Stimulated activated CD8-positive, alpha-beta memory T cell treated with anti-CD3 and anti-CD28 coated beads, Interleukin-15, amount 100 ng/mL, for 48 hours (primary cell): ENCODE measurements around the gene WDR89.
"Not testable (repeated sequence)": the region's sequence is repeated elsewhere in the genome, so short reads cannot be mapped to it uniquely, and the experiment has no call there.

Experiments
- DNase-seq, 2 donors: peaks; one replicate each; pipeline ENCODE4 v3.0.0-alpha.2; 2020; ENCODE audit warnings: low read depth in 2 of 2

The WDR89 gene, protein sequence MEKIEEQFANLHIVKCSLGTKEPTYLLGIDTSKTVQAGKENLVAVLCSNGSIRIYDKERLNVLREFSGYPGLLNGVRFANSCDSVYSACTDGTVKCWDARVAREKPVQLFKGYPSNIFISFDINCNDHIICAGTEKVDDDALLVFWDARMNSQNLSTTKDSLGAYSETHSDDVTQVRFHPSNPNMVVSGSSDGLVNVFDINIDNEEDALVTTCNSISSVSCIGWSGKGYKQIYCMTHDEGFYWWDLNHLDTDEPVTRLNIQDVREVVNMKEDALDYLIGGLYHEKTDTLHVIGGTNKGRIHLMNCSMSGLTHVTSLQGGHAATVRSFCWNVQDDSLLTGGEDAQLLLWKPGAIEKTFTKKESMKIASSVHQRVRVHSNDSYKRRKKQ

DNA sequence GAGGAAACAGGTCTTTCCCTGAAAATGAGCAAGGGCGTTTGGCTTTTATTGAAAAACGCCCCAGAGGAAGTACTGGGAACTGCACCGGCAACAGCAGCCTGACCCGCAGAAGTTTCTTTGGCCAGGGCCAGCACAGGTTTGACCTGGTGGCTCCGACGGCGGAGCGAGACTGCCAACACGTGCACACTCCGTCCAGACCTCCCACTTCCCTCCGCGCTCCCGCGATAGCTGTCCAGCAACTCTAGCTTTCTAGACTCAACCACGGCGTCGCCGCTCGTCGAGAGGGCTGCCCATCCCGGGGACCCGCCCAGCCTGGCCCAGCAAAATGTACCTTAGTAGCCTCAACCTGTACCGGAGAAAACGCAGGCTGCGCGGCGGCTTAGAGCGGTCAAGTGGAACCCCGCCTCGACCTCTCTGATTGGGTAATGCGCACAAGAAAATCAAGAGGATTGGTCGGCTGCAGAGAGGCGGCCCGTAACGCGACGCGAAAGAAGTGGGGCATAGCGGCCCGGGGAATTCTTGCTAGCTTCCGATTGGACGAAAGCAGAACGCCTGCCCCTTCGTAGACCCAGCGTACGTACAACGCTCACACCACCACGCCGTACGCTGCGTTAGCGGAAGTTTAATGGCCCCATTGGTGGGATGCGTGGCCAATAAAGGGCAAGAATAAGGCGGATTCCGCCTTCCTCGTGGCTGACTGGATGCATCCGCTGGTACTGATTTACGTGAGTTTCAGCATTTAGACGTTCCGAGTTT lies at the start of gene WDR89:
WDR89 (minus strand) TSS at position 399 of the 756 bp plus-strand sequence. CDS start 41,929 bp downstream, outside the sequence.
- peak; percentile 93 to 96 for DNase-seq

DNA sequence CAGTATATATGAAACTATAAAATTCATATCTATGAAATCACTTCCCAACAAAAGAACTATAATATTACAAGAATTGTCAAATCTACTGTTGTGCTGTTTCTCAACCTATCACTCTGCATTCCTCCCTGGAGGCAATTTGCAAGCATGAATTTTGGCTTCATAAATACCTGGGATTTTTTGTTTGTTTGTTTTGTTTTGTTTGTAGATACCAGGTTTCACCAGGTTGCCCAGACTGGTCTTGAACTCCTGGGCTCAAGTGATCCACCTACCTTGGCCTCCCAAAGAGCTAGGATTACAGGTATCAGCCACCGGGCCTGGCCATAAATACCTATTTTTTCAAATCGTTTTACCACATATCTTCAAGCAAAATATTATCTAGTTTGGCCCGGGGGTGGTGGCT lies 47.5 kb upstream of the WDR89 start:
- no peak for DNase-seq

- DNase-seq, result no peak
Measured at GRCh38 chr14:63686926-63687325, 45.3 kb upstream of the WDR89 start.

GRCh38 chr14:63685401-63685800 lies 43.7 kb upstream of the WDR89 start:
- no peak for DNase-seq

DNA sequence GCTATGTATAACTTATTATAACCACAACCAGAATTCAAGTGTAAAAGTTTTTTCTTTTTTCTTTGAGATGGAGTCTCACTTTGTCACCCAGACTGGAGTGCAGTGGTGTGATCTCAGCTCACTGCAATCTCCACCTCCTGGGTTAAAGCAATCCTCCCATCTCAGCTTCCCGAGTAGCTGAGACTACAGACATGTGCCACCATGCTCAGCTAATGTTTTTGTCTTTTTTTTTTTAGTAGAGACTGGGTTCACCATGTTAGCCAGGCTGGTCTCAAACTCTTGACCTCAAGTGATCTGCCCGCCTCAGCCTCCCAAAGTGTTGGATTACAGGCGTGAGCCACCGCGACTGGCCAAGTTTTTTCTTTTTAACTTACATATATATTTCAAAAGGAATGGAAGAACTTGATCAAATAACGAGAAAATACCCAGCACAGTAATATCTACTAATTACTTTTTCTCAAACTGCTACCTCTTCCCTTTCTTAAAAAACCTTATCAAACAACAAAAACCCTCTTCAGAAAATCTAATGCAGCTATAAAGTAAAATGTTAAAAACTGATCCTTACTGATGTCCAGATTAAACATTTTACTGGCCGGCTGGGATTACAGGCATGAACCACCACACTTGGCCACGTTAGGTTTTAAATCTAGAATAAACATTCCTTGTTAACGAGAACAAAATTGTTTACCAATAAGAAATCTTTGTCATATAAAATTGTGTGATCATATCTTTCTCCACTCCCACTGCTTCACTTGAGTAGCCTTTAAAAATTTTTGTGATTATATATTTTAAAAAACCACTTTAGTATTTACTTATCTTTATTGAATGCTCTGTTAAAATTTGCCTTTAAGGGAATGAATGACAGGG lies 41.3 kb upstream of the WDR89 start:
- no peak for DNase-seq

- no peak for DNase-seq
Measured at GRCh38 chr14:63678536-63678935, 36.9 kb upstream of the WDR89 start.

GRCh38 chr14:63677891-63678379 lies 36.3 kb upstream of the WDR89 start:
- DNase-seq, result no peak

DNA sequence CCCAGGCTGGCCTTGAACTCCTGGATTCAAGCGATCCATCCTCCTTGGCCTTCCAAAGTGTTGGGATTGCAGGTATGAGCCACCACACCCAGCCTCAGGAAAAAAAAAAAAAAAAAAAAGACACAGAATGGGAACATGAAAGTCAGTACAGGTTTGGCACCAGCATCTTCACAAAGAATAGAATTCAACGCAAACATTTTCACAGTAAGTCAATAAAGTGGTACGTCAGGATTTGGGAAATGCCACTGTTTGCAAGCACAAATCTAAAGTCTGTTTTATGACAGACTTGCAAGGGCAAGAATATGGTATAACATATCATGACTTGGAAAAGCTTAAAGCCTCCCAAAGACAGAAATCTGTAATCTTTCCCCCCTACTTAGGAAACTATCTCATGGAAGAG lies 34.9 kb upstream of the WDR89 start:
- DNase-seq, result no peak

DNA sequence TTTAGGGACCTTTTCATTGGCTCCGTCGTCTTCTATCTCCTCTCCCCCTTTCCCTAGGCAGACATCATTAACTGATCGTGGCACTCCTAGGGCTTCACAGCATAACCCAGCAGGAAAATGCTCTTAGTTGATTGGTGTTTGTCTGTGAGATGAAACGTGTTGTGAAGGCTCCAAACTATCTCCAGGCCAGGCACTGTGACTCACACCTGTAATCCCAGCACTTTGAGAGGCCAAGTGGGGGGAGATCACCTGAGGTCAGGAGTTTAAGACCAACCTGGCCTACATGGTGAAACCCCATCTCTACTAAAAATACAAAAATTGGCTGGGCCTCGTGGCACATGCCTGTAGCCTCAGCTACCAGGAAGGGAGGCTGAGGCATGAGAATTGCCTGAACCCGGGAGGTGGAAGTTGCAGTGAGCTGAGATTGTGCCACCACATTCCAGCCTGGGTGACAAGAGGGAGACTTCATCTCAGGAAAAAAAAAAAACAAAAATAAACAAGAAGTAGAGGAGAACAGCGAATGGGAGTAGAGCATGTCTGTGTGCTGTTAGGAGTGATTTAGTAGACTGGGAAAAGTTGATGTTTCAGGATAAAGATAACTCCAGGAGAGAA lies 32.3 kb upstream of the WDR89 start:
- no peak for DNase-seq

GRCh38 chr14:63673255-63673654 lies 31.6 kb upstream of the WDR89 start:
- no peak for DNase-seq

- no peak for DNase-seq
Measured at GRCh38 chr14:63672417-63673180, 30.9 kb upstream of the WDR89 start.

- DNase-seq, result no peak
Measured at GRCh38 chr14:63671987-63672386, 30.3 kb upstream of the WDR89 start.

DNA sequence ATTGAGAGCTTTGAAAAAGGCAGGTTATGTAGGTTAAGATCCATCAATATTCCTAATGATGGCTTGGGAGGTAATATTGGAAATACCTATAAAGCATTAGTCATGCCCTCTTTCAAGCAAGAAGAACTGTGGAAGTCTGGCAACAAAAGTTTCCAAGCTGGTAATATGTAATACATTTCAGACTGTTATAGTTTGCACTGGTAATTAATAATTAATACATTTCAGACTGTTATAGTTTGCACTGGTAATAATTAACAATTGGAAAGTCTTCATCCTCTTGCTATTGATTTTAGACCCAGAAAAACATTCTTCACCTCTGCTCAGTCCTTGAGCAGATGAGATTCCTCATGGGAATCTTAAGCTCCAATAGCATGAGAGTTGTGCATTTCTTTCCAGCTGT lies 29.0 kb upstream of the WDR89 start:
- DNase-seq, result no peak

DNA sequence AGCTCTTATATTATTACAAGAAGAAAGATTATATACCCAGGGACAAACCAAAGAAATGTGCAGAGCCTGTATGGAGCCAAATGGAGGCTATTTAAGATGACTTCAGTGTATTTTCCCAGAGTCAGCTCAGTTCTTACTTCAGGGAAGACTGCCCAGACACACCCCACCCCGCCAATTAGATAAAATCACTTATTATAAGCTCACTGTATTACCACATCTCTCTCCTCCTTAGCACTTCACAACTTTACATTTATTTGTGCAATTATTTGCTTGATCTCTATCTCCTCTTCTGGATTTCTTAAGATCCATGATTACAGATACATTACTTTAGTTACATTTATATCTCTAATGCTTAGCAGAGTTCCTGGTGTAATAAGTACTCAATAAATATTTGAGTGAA lies 24.7 kb upstream of the WDR89 start:
- DNase-seq, result no peak

DNA sequence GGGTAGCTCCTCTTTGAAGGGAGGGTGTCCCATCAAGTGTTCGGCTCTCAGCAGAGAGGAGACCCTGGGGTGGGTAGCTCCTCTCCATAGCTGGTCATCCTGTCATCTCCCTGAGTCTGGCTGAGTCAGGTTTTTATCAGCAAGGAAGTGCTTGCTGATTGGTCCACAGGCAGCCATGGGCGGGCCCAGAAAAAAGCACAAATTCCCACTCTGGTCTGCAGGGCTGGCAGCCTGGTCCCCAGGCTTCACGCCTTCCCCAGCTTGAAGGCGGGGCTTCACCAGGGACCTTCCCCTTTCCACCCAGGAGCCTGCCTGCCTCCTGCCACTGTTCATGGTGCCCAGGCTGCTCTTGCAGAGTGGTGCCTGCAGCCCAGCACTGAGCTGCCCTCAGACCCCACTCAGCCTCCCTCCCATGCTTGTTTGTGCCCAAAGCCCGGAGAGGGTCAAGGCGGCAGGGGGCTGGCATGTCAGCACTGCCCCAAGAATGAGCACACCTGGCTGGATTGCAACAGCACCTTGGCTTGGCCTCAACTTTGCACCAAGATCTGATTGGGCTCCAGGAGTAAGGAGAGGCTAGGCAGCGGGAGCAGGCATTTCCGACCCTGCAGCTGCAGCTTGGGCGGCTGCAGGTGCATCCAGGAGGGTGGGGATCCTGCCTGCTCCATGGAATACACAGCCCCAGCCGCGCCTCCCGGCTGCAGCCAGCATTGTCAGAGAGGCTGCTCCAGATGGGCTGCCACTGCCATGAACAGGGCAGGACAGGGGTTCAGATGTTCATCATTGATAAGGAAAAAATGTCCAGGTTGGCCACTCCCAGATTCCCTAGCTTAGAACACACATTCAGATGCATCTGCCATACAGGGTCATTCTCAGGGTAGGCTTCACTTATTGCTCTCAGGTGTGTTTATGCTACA lies 22.0 kb upstream of the WDR89 start:
- DNase-seq, result no peak

- DNase-seq, result no peak
Measured at GRCh38 chr14:63662776-63663175, 21.1 kb upstream of the WDR89 start.

DNA sequence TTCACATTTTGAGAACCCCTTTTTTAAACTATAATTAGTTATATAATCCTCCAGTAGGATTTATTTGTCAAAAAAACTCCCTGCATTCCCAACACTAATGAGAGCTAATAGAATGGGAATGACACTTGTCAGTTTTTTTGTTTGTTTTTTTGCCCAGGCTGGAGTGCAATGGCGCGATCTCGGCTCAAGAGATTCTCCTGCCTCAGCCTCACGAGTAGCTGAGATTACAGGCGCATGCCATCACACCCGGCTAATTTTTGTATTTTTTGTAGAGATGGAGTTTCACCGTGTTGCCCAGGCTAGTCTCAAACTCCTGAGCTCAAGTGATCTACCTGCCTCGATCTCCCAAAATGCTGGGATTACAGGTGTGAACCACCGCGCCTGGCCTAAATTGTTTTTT lies 20.2 kb upstream of the WDR89 start:
- not testable (repeated sequence) for DNase-seq

DNA sequence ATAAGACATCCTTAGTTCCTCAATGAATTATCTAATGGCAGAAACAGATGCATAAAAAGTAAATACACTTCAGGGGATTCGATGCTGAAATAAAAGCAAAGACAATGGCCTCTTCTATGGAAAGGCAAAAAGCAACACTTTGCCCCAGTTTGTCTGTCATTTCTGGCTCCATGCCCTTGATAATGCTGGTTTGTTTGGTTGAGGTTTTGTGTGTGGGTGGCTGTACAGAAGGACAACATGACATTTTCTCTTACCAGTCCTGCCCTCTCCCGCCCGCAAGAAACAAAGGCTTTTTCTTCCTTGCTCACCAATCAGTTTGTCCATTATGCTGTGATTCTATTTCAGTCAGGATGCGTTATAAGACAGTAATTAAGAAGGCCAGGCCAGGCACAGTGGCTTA lies 18.1 kb upstream of the WDR89 start:
- no peak for DNase-seq

GRCh38 chr14:63656194-63656593 lies 14.5 kb upstream of the WDR89 start:
- no peak for DNase-seq

GRCh38 chr14:63654936-63655335 lies 13.3 kb upstream of the WDR89 start:
- no peak for DNase-seq
